Central memory CD8-positive, alpha-beta T cell (primary cell): ENCODE results near the gene ARRDC2.
"Not testable (repeated sequence)": the region's sequence is repeated elsewhere in the genome, so short reads cannot be mapped to it uniquely, and the experiment has no call there.

Source experiments
- ATAC-seq: fragments of 150-1000 bp; cut with Tn5 transposase; replicated peaks from 2 replicates; pipeline ENCODE4 v1.10.0; 2022; ENCODE audit warnings: mild to moderate bottlenecking, moderate FRiP score, moderate number of reproducible peaks; ENCODE audit not compliant: poor library complexity, severe bottlenecking; ENCODE audit errors: extremely low read depth
- DNase-seq, 2 donors: peaks; one replicate each; pipeline ENCODE4 v3.0.0; 2021; ENCODE audit warnings: low spot score in 2 of 2
- H3K27ac Mint-ChIP-seq: one replicate; pipeline ENCODE4 v1.8.0; 2022; ENCODE audit warnings: low read depth, mild to moderate bottlenecking, moderate library complexity, mixed read lengths
- H3K27me3 Mint-ChIP-seq: one replicate; pipeline ENCODE4 v1.8.0; 2022; ENCODE audit warnings: mixed read lengths
- H3K36me3 Mint-ChIP-seq: one replicate; pipeline ENCODE4 v1.8.0; 2022; ENCODE audit warnings: mild to moderate bottlenecking, moderate library complexity, mixed read lengths; ENCODE audit not compliant: insufficient read depth
- H3K4me1 Mint-ChIP-seq: one replicate; pipeline ENCODE4 v1.8.0; 2022; ENCODE audit warnings: mixed read lengths
- H3K4me3 Mint-ChIP-seq: one replicate; pipeline ENCODE4 v1.8.0; 2022; ENCODE audit warnings: mild to moderate bottlenecking, moderate library complexity, mixed read lengths
- H3K9me3 Mint-ChIP-seq: one replicate; pipeline ENCODE4 v1.8.0; 2022; ENCODE audit warnings: mixed read lengths

The ARRDC2 gene

GRCh38 chr19:17998827-17999150 lies 9.2 kb upstream of the ARRDC2 start:
- H3K4me1 Mint-ChIP-seq: peaks cover 14% of the 10 kb centered on the region
- peaks cover 17% of the 10 kb centered on the region for H3K36me3 Mint-ChIP-seq
- H3K9me3 Mint-ChIP-seq: no peaks in the 10 kb centered on the region
- ATAC-seq: no peak
- no peak overlapping the region for H3K4me3 Mint-ChIP-seq
- no peak for DNase-seq
- no peaks in the 10 kb centered on the region for H3K27me3 Mint-ChIP-seq
- H3K27ac Mint-ChIP-seq: peak overlapping the region; percentile 99

- no peak for ATAC-seq
- H3K36me3 Mint-ChIP-seq: peaks cover 24% of the 10 kb centered on the region
- H3K27ac Mint-ChIP-seq: peak overlapping the region; percentile 99
- H3K27me3 Mint-ChIP-seq: no peaks in the 10 kb centered on the region
- no peak for DNase-seq
- H3K4me3 Mint-ChIP-seq: peak overlapping the region; percentile 81
- peaks cover 14% of the 10 kb centered on the region for H3K4me1 Mint-ChIP-seq
- H3K9me3 Mint-ChIP-seq: no peaks in the 10 kb centered on the region
These were observed 8.1 kb upstream of the ARRDC2 start for GRCh38 chr19:17999684-18000479.

GRCh38 chr19:18000480-18000914 lies 7.5 kb upstream of the ARRDC2 start:
- peak overlapping the region; percentile 99 for H3K27ac Mint-ChIP-seq
- H3K27me3 Mint-ChIP-seq: no peaks in the 10 kb centered on the region
- peaks cover 14% of the 10 kb centered on the region for H3K4me1 Mint-ChIP-seq
- DNase-seq (no peak), ATAC-seq (no peak)
- H3K4me3 Mint-ChIP-seq: peak overlapping the region; percentile 81
- H3K9me3 Mint-ChIP-seq: no peaks in the 10 kb centered on the region
- peaks cover 26% of the 10 kb centered on the region for H3K36me3 Mint-ChIP-seq

- peak; percentile 86 for ATAC-seq
- H3K36me3 Mint-ChIP-seq: peaks cover 30% of the 10 kb centered on the region
- peak; percentile 82 to 96 for DNase-seq
- H3K4me1 Mint-ChIP-seq: peaks cover 14% of the 10 kb centered on the region
- H3K27ac Mint-ChIP-seq: peak overlapping the region; percentile 99
- peak overlapping the region; percentile 81 for H3K4me3 Mint-ChIP-seq
- H3K27me3 Mint-ChIP-seq: no peaks in the 10 kb centered on the region
- no peaks in the 10 kb centered on the region for H3K9me3 Mint-ChIP-seq
These were observed 6.8 kb upstream of the ARRDC2 start for GRCh38 chr19:18000915-18001776.

- H3K27ac Mint-ChIP-seq: peak overlapping the region; percentile 99
- H3K27me3 Mint-ChIP-seq: no peaks in the 10 kb centered on the region
- no peak for DNase-seq
- H3K36me3 Mint-ChIP-seq: peaks cover 33% of the 10 kb centered on the region
- no peaks in the 10 kb centered on the region for H3K9me3 Mint-ChIP-seq
- peak overlapping the region; percentile 81 for H3K4me3 Mint-ChIP-seq
- ATAC-seq: no peak
- H3K4me1 Mint-ChIP-seq: peaks cover 17% of the 10 kb centered on the region
These were observed 6.1 kb upstream of the ARRDC2 start for GRCh38 chr19:18001777-18002345.

- Mint-ChIP-seq H3K27me3 (no peaks in the 10 kb centered on the region), H3K27ac (peak overlapping the region; percentile 99), H3K36me3 (peaks cover 37% of the 10 kb centered on the region), H3K4me1 (peaks cover 22% of the 10 kb centered on the region), H3K9me3 (no peaks in the 10 kb centered on the region), H3K4me3 (peak overlapping the region; percentile 81)
- no peak for DNase-seq
- ATAC-seq: no peak
These were observed 5.6 kb upstream of the ARRDC2 start for GRCh38 chr19:18002347-18002850.

- not testable (repeated sequence) for ATAC-seq, H3K27ac Mint-ChIP-seq, H3K4me3 Mint-ChIP-seq, H3K27me3 Mint-ChIP-seq, DNase-seq, H3K9me3 Mint-ChIP-seq
- Mint-ChIP-seq H3K36me3 (peaks cover 53% of the 10 kb centered on the region), H3K4me1 (peaks cover 16% of the 10 kb centered on the region)
These were observed 2.2 kb upstream of the ARRDC2 start for GRCh38 chr19:18005750-18006149.

GRCh38 chr19:18007044-18007916 lies 690 bp upstream of the ARRDC2 start:
- peaks cover 62% of the 10 kb centered on the region for H3K36me3 Mint-ChIP-seq
- H3K27ac Mint-ChIP-seq: peak overlapping the region; percentile 97
- no peaks in the 10 kb centered on the region for H3K27me3 Mint-ChIP-seq
- ATAC-seq: peak; percentile 64
- H3K4me3 Mint-ChIP-seq: peak overlapping the region; percentile 95
- H3K4me1 Mint-ChIP-seq: peaks cover 14% of the 10 kb centered on the region
- H3K9me3 Mint-ChIP-seq: no peaks in the 10 kb centered on the region
- DNase-seq: peak; percentile 69 to 78

GRCh38 chr19:18008814-18009213 lies 844 bp downstream of the ARRDC2 start:
- Mint-ChIP-seq H3K27ac (peak overlapping the region; percentile 97), H3K4me3 (peak overlapping the region; percentile 95), H3K27me3 (no peaks in the 10 kb centered on the region), H3K36me3 (peaks cover 66% of the 10 kb centered on the region), H3K4me1 (peaks cover 19% of the 10 kb centered on the region), H3K9me3 (no peaks in the 10 kb centered on the region)
- no peak for ATAC-seq
- no peak for DNase-seq

GRCh38 chr19:18009412-18010066 lies 1.6 kb downstream of the ARRDC2 start:
- peaks cover 26% of the 10 kb centered on the region for H3K4me1 Mint-ChIP-seq

GRCh38 chr19:18010149-18010548 lies 2.2 kb downstream of the ARRDC2 start:
- Mint-ChIP-seq H3K27me3 (no peaks in the 10 kb centered on the region), H3K4me1 (peaks cover 27% of the 10 kb centered on the region), H3K27ac (no peak overlapping the region), H3K36me3 (peaks cover 65% of the 10 kb centered on the region), H3K9me3 (no peaks in the 10 kb centered on the region), H3K4me3 (no peak overlapping the region)
- DNase-seq: no peak
- no peak for ATAC-seq

More at GRCh38 chr19:18009412-18010066, 1.6 kb downstream of the ARRDC2 start:
- DNase-seq: no peak
- Mint-ChIP-seq H3K27me3 (no peaks in the 10 kb centered on the region), H3K4me3 (peak overlapping the region; percentile 95), H3K36me3 (peaks cover 66% of the 10 kb centered on the region), H3K9me3 (no peaks in the 10 kb centered on the region), H3K27ac (no peak overlapping the region)
- ATAC-seq: no peak
